Activated naive CD4-positive, alpha-beta T cell treated with anti-CD3 and anti-CD28 coated beads, Interleukin-2, amount 10 ng/mL, durations not matched to agents 7 days and 5 days (primary cell): Measurements from ENCODE around the gene JAKMIP1.
A peak's percentile ranks its signal among the peaks of the same experiment; 100 is the strongest.

Experiments used
- CTCF ChIA-PET: fragments of 350-600 bp; sonication (Branson Sonifier 250); formaldehyde crosslinking; loops from one replicate; lab custom pipeline; 2021; ENCODE audit warnings: antibody characterized with exemption; lab: Charles Lee
- DNase-seq: peaks from one replicate; pipeline ENCODE4 v3.0.0-alpha.2; 2020
- H3K27ac Mint-ChIP-seq: one replicate; pipeline ENCODE4 v1.8.0; 2021; ENCODE audit warnings: mild to moderate bottlenecking, moderate library complexity, mixed read lengths
- H3K27me3 Mint-ChIP-seq: one replicate; pipeline ENCODE4 v1.8.0; 2021; ENCODE audit warnings: mild to moderate bottlenecking, mixed read lengths
- H3K36me3 Mint-ChIP-seq: one replicate; pipeline ENCODE4 v1.8.0; 2021; ENCODE audit warnings: mixed read lengths
- H3K4me1 Mint-ChIP-seq: one replicate; pipeline ENCODE4 v1.8.0; 2021; ENCODE audit warnings: mixed read lengths
- H3K4me3 Mint-ChIP-seq: one replicate; pipeline ENCODE4 v1.8.0; 2021; ENCODE audit warnings: mild to moderate bottlenecking, moderate library complexity, mixed read lengths
- H3K9me3 Mint-ChIP-seq: one replicate; pipeline ENCODE4 v1.8.0; 2021; ENCODE audit warnings: mixed read lengths

Gene JAKMIP1

GRCh38 chr4:6201580-6202091 lies 1.3 kb upstream of the JAKMIP1 start:
- peaks cover 8% of the 10 kb centered on the region for H3K9me3 Mint-ChIP-seq
- peak overlapping the region; percentile 48 for H3K4me3 Mint-ChIP-seq
- H3K36me3 Mint-ChIP-seq = peaks cover 2% of the 10 kb centered on the region
- CTCF ChIA-PET = interaction anchor here (0.8 to 1.3 kb wide), 3 partner anchors 67 to 205 kb away, joined by 3 to 4 read pairs (median 4); no protein-coding TSS in a partner anchor
- peaks cover 80% of the 10 kb centered on the region for H3K27me3 Mint-ChIP-seq
- no peak for DNase-seq
- H3K27ac Mint-ChIP-seq = no peak overlapping the region
- H3K4me1 Mint-ChIP-seq = peaks cover 27% of the 10 kb centered on the region

- H3K27me3 Mint-ChIP-seq = peaks cover 73% of the 10 kb centered on the region
- peaks cover 27% of the 10 kb centered on the region for H3K4me1 Mint-ChIP-seq
- H3K36me3 Mint-ChIP-seq = peaks cover 2% of the 10 kb centered on the region
- H3K9me3 Mint-ChIP-seq = peaks cover 8% of the 10 kb centered on the region
- no peak for DNase-seq
- no peak overlapping the region for H3K27ac Mint-ChIP-seq
- CTCF ChIA-PET = interaction anchor here (0.8 to 1.3 kb wide), 3 partner anchors 66 to 204 kb away, joined by 3 to 4 read pairs (median 4); no protein-coding TSS in a partner anchor
- peak overlapping the region; percentile 56 for H3K4me3 Mint-ChIP-seq
Observed at GRCh38 chr4:6200922-6201362, 593 bp upstream of the JAKMIP1 start.

GRCh38 chr4:6199422-6199921 lies 877 bp downstream of the JAKMIP1 start:
- Mint-ChIP-seq H3K27me3 (peaks cover 72% of the 10 kb centered on the region), H3K36me3 (peaks cover 2% of the 10 kb centered on the region), H3K4me3 (peak overlapping the region; percentile 72), H3K27ac (peak overlapping the region; percentile 29), H3K4me1 (peaks cover 27% of the 10 kb centered on the region), H3K9me3 (peaks cover 8% of the 10 kb centered on the region)
- CTCF ChIA-PET = interaction anchor here (0.6 to 1.2 kb wide), 3 partner anchors 11 to 65 kb away, joined by 3 to 4 read pairs (median 3); no protein-coding TSS in a partner anchor
- DNase-seq = peak; percentile 54

- H3K27ac Mint-ChIP-seq = peak overlapping the region; percentile 29
- CTCF ChIA-PET = interaction anchor here (0.5 to 1.2 kb wide), 5 partner anchors 11 to 687 kb away, joined by 3 to 4 read pairs (median 3); no protein-coding TSS in a partner anchor
Observed at GRCh38 chr4:6198768-6199421, 1.5 kb downstream of the JAKMIP1 start.

GRCh38 chr4:6198278-6198677 lies 2.1 kb downstream of the JAKMIP1 start:
- H3K27me3 Mint-ChIP-seq = peaks cover 67% of the 10 kb centered on the region
- peaks cover 2% of the 10 kb centered on the region for H3K36me3 Mint-ChIP-seq
- peak overlapping the region; percentile 29 for H3K27ac Mint-ChIP-seq
- peaks cover 27% of the 10 kb centered on the region for H3K4me1 Mint-ChIP-seq
- no peak for DNase-seq
- CTCF ChIA-PET = interaction anchor here (0.8 to 1.2 kb wide), 4 partner anchors 10 to 51 kb away, joined by 3 read pairs; no protein-coding TSS in a partner anchor
- peak overlapping the region; percentile 63 for H3K4me3 Mint-ChIP-seq
- H3K9me3 Mint-ChIP-seq = peaks cover 8% of the 10 kb centered on the region

More at GRCh38 chr4:6198768-6199421, 1.5 kb downstream of the JAKMIP1 start:
- peak overlapping the region; percentile 63 for H3K4me3 Mint-ChIP-seq
- peaks cover 68% of the 10 kb centered on the region for H3K27me3 Mint-ChIP-seq
- peak; percentile 28 for DNase-seq
- H3K36me3 Mint-ChIP-seq = peaks cover 2% of the 10 kb centered on the region
- H3K4me1 Mint-ChIP-seq = peaks cover 27% of the 10 kb centered on the region
- peaks cover 8% of the 10 kb centered on the region for H3K9me3 Mint-ChIP-seq

GRCh38 chr4:6197433-6198174 lies 2.7 kb downstream of the JAKMIP1 start:
- peaks cover 2% of the 10 kb centered on the region for H3K36me3 Mint-ChIP-seq
- no peak overlapping the region for H3K4me3 Mint-ChIP-seq
- CTCF ChIA-PET = interaction anchor here (0.8 kb wide), 1 partner anchor 16 kb away, joined by 3 read pairs; no protein-coding TSS in a partner anchor
- peaks cover 65% of the 10 kb centered on the region for H3K27me3 Mint-ChIP-seq
- peak; percentile 11 for DNase-seq
- peaks cover 27% of the 10 kb centered on the region for H3K4me1 Mint-ChIP-seq
- H3K9me3 Mint-ChIP-seq = peaks cover 8% of the 10 kb centered on the region
- no peak overlapping the region for H3K27ac Mint-ChIP-seq

GRCh38 chr4:6196871-6197270 lies 3.5 kb downstream of the JAKMIP1 start:
- CTCF ChIA-PET = no interaction called here
- no peak for DNase-seq
- Mint-ChIP-seq H3K4me3 (no peak overlapping the region), H3K36me3 (peaks cover 2% of the 10 kb centered on the region), H3K4me1 (peaks cover 27% of the 10 kb centered on the region), H3K27ac (no peak overlapping the region), H3K9me3 (peaks cover 8% of the 10 kb centered on the region), H3K27me3 (peaks cover 59% of the 10 kb centered on the region)

- no peak overlapping the region for H3K4me3 Mint-ChIP-seq
- peaks cover 5% of the 10 kb centered on the region for H3K9me3 Mint-ChIP-seq
- peaks cover 53% of the 10 kb centered on the region for H3K27me3 Mint-ChIP-seq
- no peak overlapping the region for H3K27ac Mint-ChIP-seq
- CTCF ChIA-PET = no interaction called here
- H3K36me3 Mint-ChIP-seq = no peaks in the 10 kb centered on the region
- peaks cover 23% of the 10 kb centered on the region for H3K4me1 Mint-ChIP-seq
- peak; percentile 14 for DNase-seq
Observed at GRCh38 chr4:6196324-6196723, 4.0 kb downstream of the JAKMIP1 start.

- no peak for DNase-seq
- Mint-ChIP-seq H3K9me3 (no peaks in the 10 kb centered on the region), H3K4me1 (peaks cover 18% of the 10 kb centered on the region), H3K27me3 (peaks cover 48% of the 10 kb centered on the region), H3K36me3 (no peaks in the 10 kb centered on the region), H3K27ac (no peak overlapping the region), H3K4me3 (no peak overlapping the region)
- CTCF ChIA-PET = no interaction called here
Observed at GRCh38 chr4:6195602-6196319, 4.6 kb downstream of the JAKMIP1 start.

GRCh38 chr4:6194458-6195195 lies 5.7 kb downstream of the JAKMIP1 start:
- no peak overlapping the region for H3K27ac Mint-ChIP-seq
- H3K4me1 Mint-ChIP-seq = peaks cover 16% of the 10 kb centered on the region
- no peaks in the 10 kb centered on the region for H3K36me3 Mint-ChIP-seq
- no peak for DNase-seq
- CTCF ChIA-PET = interaction anchor here (1.0 kb wide), 1 partner anchor 69 kb away, joined by 3 read pairs; no protein-coding TSS in a partner anchor
- no peaks in the 10 kb centered on the region for H3K9me3 Mint-ChIP-seq
- H3K4me3 Mint-ChIP-seq = no peak overlapping the region
- H3K27me3 Mint-ChIP-seq = peaks cover 45% of the 10 kb centered on the region

- DNase-seq = no peak
- peaks cover 34% of the 10 kb centered on the region for H3K27me3 Mint-ChIP-seq
- H3K27ac Mint-ChIP-seq = no peak overlapping the region
- H3K9me3 Mint-ChIP-seq = no peaks in the 10 kb centered on the region
- H3K36me3 Mint-ChIP-seq = no peaks in the 10 kb centered on the region
- peaks cover 9% of the 10 kb centered on the region for H3K4me1 Mint-ChIP-seq
- H3K4me3 Mint-ChIP-seq = no peak overlapping the region
- CTCF ChIA-PET = no interaction called here
Observed at GRCh38 chr4:6193399-6193798, 7.0 kb downstream of the JAKMIP1 start.

- H3K36me3 Mint-ChIP-seq = no peaks in the 10 kb centered on the region
- H3K27ac Mint-ChIP-seq = no peak overlapping the region
- CTCF ChIA-PET = interaction anchor here (0.6 kb wide), 1 partner anchor 14 kb away, joined by 3 read pairs; no protein-coding TSS in a partner anchor
- peaks cover 23% of the 10 kb centered on the region for H3K27me3 Mint-ChIP-seq
- H3K4me1 Mint-ChIP-seq = peaks cover 3% of the 10 kb centered on the region
- no peak for DNase-seq
- no peak overlapping the region for H3K4me3 Mint-ChIP-seq
- peaks cover 1% of the 10 kb centered on the region for H3K9me3 Mint-ChIP-seq
Observed at GRCh38 chr4:6192245-6192644, 8.1 kb downstream of the JAKMIP1 start.
